GM10248 (cell line): ENCODE data around the gene GBF1.
"Not testable (repeated sequence)": the region's sequence is repeated elsewhere in the genome, so short reads cannot be mapped to it uniquely, and the experiment has no call there.

Source experiments
- CTCF ChIA-PET: fragments of 300-600 bp; sonication (Branson Sonifier 250); formaldehyde crosslinking; extraction: SDS; loops from one replicate; lab custom pipeline; 2021; ENCODE audit warnings: antibody characterized with exemption; lab: Yijun Ruan, JAX
- POLR2A ChIA-PET: fragments of 350-650 bp; sonication (Branson Sonifier 250); formaldehyde crosslinking; extraction: SDS; loops from one replicate; lab custom pipeline; 2020; ENCODE audit warnings: antibody characterized with exemption; lab: Yijun Ruan, JAX
- DNase-seq: peaks from one replicate; pipeline ENCODE4 v3.0.0; 2012; ENCODE audit errors: extremely low spot score
- TF ChIP-seq, protein P1 (sequence below): IDR thresholded peaks from 2 replicates; pipeline ENCODE4 v1.5.1; 2012; ENCODE audit warnings: mild to moderate bottlenecking, low read depth; ENCODE audit errors: extremely low read depth, missing control alignments, control extremely low read depth

Gene GBF1

DNA sequence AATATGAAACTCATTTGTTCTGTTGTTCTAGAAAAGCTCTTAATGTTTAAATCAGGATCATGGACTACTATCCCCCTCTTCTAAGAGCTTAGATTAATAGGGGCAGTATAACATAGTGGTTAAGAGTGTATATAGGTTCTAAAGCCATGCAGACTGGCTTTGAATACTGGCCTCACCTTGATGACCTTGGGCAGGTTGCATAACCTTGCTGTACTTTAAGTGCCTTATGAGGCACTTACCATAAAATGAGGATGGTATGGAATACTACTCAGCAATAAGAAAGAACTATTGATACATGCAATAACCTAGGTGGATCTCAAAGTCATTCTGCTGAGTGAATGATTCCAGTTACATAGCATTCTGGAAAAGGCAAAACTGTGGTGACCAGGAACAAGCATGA, 53.6 kb downstream of the GBF1 start:
- ChIA-PET POLR2A (no interaction called here), CTCF (interaction anchor here (1.0 to 2.3 kb wide), 5 partner anchors 8 to 130 kb away, joined by 3 to 8 read pairs (median 5); no protein-coding TSS in a partner anchor)

DNA sequence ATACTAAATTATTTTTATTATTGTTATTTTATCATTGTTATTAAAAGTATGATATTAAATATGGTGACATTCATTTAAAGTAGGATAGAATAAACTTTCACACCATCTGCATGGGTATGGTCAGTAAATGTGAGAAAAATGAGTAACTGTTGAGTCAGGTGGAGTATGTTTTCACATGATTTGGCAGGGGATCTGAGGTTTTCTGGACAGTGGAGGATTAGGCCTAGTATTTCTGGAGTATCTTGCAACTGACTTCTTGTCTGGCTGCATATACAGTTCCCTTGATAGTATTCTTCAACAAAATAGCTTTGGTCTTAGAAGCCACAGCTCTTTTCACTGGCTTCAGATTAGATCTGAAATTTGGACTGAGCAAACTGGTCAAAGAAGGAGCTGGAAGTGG, 54.5 kb downstream of the GBF1 start:
- DNase-seq: no peak
- POLR2A ChIA-PET: no interaction called here

More for the DNA sequence above, 53.6 kb downstream of the GBF1 start:
- no peak for DNase-seq
- TF ChIP-seq, protein P1, sequence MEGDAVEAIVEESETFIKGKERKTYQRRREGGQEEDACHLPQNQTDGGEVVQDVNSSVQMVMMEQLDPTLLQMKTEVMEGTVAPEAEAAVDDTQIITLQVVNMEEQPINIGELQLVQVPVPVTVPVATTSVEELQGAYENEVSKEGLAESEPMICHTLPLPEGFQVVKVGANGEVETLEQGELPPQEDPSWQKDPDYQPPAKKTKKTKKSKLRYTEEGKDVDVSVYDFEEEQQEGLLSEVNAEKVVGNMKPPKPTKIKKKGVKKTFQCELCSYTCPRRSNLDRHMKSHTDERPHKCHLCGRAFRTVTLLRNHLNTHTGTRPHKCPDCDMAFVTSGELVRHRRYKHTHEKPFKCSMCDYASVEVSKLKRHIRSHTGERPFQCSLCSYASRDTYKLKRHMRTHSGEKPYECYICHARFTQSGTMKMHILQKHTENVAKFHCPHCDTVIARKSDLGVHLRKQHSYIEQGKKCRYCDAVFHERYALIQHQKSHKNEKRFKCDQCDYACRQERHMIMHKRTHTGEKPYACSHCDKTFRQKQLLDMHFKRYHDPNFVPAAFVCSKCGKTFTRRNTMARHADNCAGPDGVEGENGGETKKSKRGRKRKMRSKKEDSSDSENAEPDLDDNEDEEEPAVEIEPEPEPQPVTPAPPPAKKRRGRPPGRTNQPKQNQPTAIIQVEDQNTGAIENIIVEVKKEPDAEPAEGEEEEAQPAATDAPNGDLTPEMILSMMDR: no peak

DNA sequence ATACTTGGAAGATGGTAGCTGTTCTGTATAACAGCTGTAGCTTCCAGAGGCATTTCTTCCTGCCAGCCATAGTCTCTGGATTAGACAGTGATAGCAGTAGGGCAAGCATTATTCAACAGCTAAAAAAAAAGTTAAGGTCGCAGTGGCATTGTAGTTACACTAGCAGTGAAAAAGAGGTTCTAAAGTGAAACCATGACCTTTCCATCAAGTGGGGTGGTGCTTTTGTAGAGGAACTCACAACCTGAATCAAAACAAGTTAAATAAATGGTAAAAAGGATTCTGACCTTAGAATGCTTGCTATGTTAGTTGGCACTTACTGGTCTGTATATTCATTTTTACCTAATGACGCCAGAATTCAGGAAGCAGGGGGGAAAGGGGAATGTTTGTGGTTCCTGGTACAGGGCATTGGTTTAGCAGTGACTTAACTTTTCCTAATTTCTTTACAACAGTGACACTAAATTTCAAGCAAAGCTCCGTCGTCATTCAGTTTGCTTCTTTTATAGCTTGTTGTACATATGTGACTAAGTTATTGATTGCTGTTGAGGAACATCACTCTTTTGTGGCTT, 55.0 kb downstream of the GBF1 start:
- ChIA-PET CTCF (interaction anchor here (1.1 to 1.5 kb wide), 7 partner anchors 9 to 71 kb away, joined by 3 to 6 read pairs (median 4); no protein-coding TSS in a partner anchor), POLR2A (interaction anchor here (0.7 kb wide), 1 partner anchor 23 kb away, joined by 3 read pairs; no protein-coding TSS in a partner anchor)
- no peak for DNase-seq
- TF ChIP-seq, protein P1: no peak

More for the DNA sequence above, 54.5 kb downstream of the GBF1 start:
- CTCF ChIA-PET: interaction anchor here (1.1 to 1.5 kb wide), 7 partner anchors 10 to 70 kb away, joined by 3 to 6 read pairs (median 4); no protein-coding TSS in a partner anchor
- TF ChIP-seq, protein P1: no peak

DNA sequence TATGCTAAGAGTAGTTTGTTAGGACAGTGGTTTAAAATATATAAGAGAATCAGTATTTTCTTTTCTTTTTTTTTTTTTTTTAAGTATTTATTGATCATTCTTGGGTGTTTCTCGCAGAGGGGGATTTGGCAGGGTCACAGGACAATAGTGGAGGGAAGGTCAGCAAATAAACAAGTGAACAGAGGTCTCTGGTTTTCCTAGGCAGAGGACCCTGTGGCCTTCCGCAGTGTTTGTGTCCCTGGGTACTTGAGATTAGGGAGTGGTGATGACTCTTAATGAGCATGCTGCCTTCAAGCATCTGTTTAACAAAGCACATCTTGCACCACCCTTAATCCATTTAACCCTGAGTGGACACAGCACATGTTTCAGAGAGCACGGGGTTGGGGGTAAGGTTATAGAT, 55.6 kb downstream of the GBF1 start:
- not testable (repeated sequence) for DNase-seq
- ChIA-PET POLR2A (interaction anchor here (0.7 kb wide), 1 partner anchor 24 kb away, joined by 3 read pairs; no protein-coding TSS in a partner anchor), CTCF (interaction anchor here (1.1 to 1.5 kb wide), 6 partner anchors 14 to 71 kb away, joined by 3 to 6 read pairs (median 4); no protein-coding TSS in a partner anchor)

DNA sequence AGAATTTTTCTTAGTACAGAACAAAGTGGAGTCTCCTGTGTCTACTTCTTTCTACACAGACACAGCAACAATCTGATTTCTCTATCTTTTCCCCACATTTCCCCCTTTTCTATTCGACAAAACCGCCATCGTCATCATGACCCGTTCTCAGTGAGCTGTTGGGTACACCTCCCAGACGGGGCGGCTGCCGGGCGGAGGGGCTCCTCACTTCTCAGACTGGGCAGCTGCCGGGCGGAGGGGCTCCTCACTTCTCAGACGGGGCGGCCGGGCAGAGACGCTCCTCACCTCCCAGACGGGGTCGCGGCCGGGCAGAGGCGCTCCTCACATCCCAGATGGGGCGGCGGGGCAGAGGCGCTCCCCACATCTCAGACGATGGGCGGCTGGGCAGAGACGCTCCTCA, 56.0 kb downstream of the GBF1 start:
- POLR2A ChIA-PET, DNase-seq: not testable (repeated sequence)
- CTCF ChIA-PET: interaction anchor here (1.2 kb wide), 1 partner anchor 14 kb away, joined by 3 read pairs; no protein-coding TSS in a partner anchor

DNA sequence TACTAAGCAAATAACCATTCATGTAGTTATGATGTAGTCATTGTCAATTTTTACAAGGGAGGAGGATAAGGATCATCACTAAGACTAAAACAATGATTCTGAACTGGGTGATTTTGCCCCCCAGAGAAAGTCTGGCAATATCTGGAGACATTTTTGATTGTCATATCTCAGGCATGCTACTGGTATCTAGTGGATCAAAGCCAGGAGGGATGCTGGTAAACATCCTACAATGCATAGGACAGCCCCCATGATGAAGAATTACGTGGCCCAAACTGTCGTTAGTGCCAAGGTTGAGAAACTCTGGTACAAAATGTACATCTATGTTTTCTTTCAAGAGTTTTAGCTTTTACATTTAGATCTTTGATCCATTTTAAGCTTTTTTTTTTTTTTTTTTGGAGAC, 57.3 kb downstream of the GBF1 start:
- TF ChIP-seq, protein P1: no peak
- ChIA-PET POLR2A (interaction anchor here (0.7 kb wide), 1 partner anchor 269 kb away, joined by 7 read pairs; no protein-coding TSS in a partner anchor), CTCF (interaction anchor here (1.2 kb wide), 1 partner anchor 9 kb away, joined by 4 read pairs; no protein-coding TSS in a partner anchor)
- DNase-seq: no peak

DNA sequence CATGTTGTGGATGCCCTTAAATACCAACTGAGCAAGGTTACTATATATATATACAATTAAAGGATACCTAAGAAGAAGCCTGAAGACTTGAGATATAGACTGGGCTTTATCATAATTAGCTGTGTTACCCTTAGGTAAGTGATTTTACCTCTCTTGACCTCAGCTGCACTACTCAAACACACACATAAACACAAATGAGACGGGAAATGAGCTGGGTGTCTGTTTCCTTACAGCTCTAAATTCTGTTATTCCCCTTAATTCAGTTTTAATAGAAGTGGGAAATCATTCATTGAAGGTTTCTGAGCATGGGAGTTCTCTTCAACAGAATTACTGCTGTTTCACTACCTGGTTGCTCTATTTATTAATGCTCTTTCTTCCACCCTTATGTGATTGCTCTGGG, 60.7 kb downstream of the GBF1 start:
- TF ChIP-seq, protein P1: no peak
- ChIA-PET POLR2A (no interaction called here), CTCF (interaction anchor here (1.2 to 4.2 kb wide), 3 partner anchors 23 to 76 kb away, joined by 4 to 38 read pairs (median 6); no protein-coding TSS in a partner anchor)
- no peak for DNase-seq
